Cerebellar cortex (tissue), 1 donor: Measurements from ENCODE around the gene TTLL5.

ENCODE experiments used
- DNase-seq: peaks from one replicate; pipeline ENCODE4 v3.0.0-alpha.2; 2015; ENCODE audit warnings: low spot score

Gene TTLL5

GRCh38 chr14:75804570-75805275 is 143.7 kb downstream of the TTLL5 start:
- DNase-seq = no peak

GRCh38 chr14:75805646-75806045 is 144.6 kb downstream of the TTLL5 start:
- DNase-seq = no peak

GRCh38 chr14:75806352-75806832 is 145.3 kb downstream of the TTLL5 start:
- DNase-seq = no peak

- no peak for DNase-seq
Measured at GRCh38 chr14:75807667-75808360, 146.8 kb downstream of the TTLL5 start.

GRCh38 chr14:75811136-75811829 is 150.2 kb downstream of the TTLL5 start:
- DNase-seq = no peak

- no peak for DNase-seq
Measured at GRCh38 chr14:75811872-75812499, 150.9 kb downstream of the TTLL5 start.

GRCh38 chr14:75812622-75813021 is 151.6 kb downstream of the TTLL5 start:
- DNase-seq = no peak

- no peak for DNase-seq
Measured at GRCh38 chr14:75820761-75821160, 159.7 kb downstream of the TTLL5 start.

GRCh38 chr14:75821831-75822521 is 160.9 kb downstream of the TTLL5 start:
- no peak for DNase-seq

GRCh38 chr14:75822522-75823141 is 161.6 kb downstream of the TTLL5 start:
- DNase-seq = no peak

- DNase-seq = no peak
Measured at GRCh38 chr14:75823334-75823733, 162.3 kb downstream of the TTLL5 start.

GRCh38 chr14:75824318-75824717 is 163.3 kb downstream of the TTLL5 start:
- DNase-seq = no peak

- no peak for DNase-seq
Measured at GRCh38 chr14:75825147-75825592, 164.1 kb downstream of the TTLL5 start.

GRCh38 chr14:75826599-75826998 is 165.6 kb downstream of the TTLL5 start:
- DNase-seq = no peak

- no peak for DNase-seq
Measured at GRCh38 chr14:75827331-75827730, 166.3 kb downstream of the TTLL5 start.

- no peak for DNase-seq
Measured at GRCh38 chr14:75829316-75829715, 168.3 kb downstream of the TTLL5 start.

- no peak for DNase-seq
Measured at GRCh38 chr14:75831455-75831854, 170.4 kb downstream of the TTLL5 start.

- no peak for DNase-seq
Measured at GRCh38 chr14:75831952-75832351, 170.9 kb downstream of the TTLL5 start.

- DNase-seq = no peak
Measured at GRCh38 chr14:75832621-75833297, 171.7 kb downstream of the TTLL5 start.

GRCh38 chr14:75833326-75834020 is 172.4 kb downstream of the TTLL5 start:
- no peak for DNase-seq
